Keratinocyte (primary cell): ENCODE data around the gene DPPA3. TPM values are rescaled to one million over a fixed set of nuclear protein-coding genes. Genes with fewer than 3 reads are reported as not detected.
"Not testable (repeated sequence)": the region's sequence is repeated elsewhere in the genome, so short reads cannot be mapped to it uniquely, and the experiment has no call there.

Experiments
- DNase-seq: peaks from one replicate; pipeline ENCODE4 v3.0.0-alpha.2; 2011; ENCODE audit warnings: low read depth, missing footprints, low spot score
- FAIRE-seq: peaks from 2 replicates; lab custom pipeline; 2011; peaks lifted over from hg19 to GRCh38; lab: Jason Lieb, UNC
- H2AFZ ChIP-seq: 2 replicates; pipeline ENCODE4 v1.6.0; 2012; ENCODE audit warnings: low read length, control low read depth, inconsistent platforms; ENCODE audit not compliant: control insufficient read depth
- H3K27ac ChIP-seq: 2 replicates; pipeline ENCODE4 v1.5.1; 2011; ENCODE audit warnings: low read length; ENCODE audit not compliant: control insufficient read depth, insufficient read depth
- H3K27me3 ChIP-seq: 3 replicates; pipeline ENCODE4 v1.6.0; 2011; ENCODE audit warnings: low read length; ENCODE audit not compliant: control insufficient read depth, insufficient read depth; ENCODE audit errors: extremely low read depth
- H3K36me3 ChIP-seq, 2 experiments: 2 replicates in 1 of 2; 3 replicates in 1 of 2; pipeline ENCODE4 v1.5.1; 2011; ENCODE audit warnings: low read length in 2 of 2, mild to moderate bottlenecking in 1 of 2; ENCODE audit not compliant: control insufficient read depth in 2 of 2, insufficient read depth in 2 of 2; ENCODE audit errors: extremely low read depth in 1 of 2
- H3K4me1 ChIP-seq: 3 replicates; pipeline ENCODE4 v1.5.1; 2011; ENCODE audit warnings: low read length; ENCODE audit not compliant: control insufficient read depth, insufficient read depth; ENCODE audit errors: extremely low read depth
- H3K4me2 ChIP-seq: 3 replicates; pipeline ENCODE4 v1.6.0; 2011; ENCODE audit warnings: low read depth, low read length; ENCODE audit not compliant: control insufficient read depth, insufficient read depth; ENCODE audit errors: extremely low read depth
- H3K4me3 ChIP-seq, 3 experiments: fragments of 200-600 bp in 1 of 3; sonication (generic) in 1 of 3; 2 replicates in 2 of 3; 3 replicates in 1 of 3; pipeline ENCODE4 v1.5.1; 2011 to 2016; ENCODE audit warnings: low read length in 3 of 3, mild to moderate bottlenecking in 3 of 3, control low read depth in 2 of 3, inconsistent platforms in 1 of 3, low read depth in 1 of 3, mixed read lengths in 1 of 3, mixed run types in 1 of 3, moderate library complexity in 1 of 3; ENCODE audit not compliant: control insufficient read depth in 2 of 3, insufficient read depth in 2 of 3; ENCODE audit errors: extremely low read depth in 1 of 3
- H3K79me2 ChIP-seq: 2 replicates; pipeline ENCODE4 v1.6.0; 2012; ENCODE audit warnings: low read length; ENCODE audit not compliant: control insufficient read depth, insufficient read depth
- H3K9ac ChIP-seq: 3 replicates; pipeline ENCODE4 v1.6.0; 2011; ENCODE audit warnings: low read length; ENCODE audit not compliant: control insufficient read depth, insufficient read depth; ENCODE audit errors: extremely low read depth
- H3K9me1 ChIP-seq: 3 replicates; pipeline ENCODE4 v1.6.0; 2011; ENCODE audit warnings: low read length; ENCODE audit not compliant: control insufficient read depth, insufficient read depth; ENCODE audit errors: extremely low read depth
- H3K9me3 ChIP-seq: 2 replicates; pipeline ENCODE4 v1.5.1; 2012; ENCODE audit warnings: low read depth, low read length; ENCODE audit not compliant: control insufficient read depth
- H4K20me1 ChIP-seq: 3 replicates; pipeline ENCODE4 v1.6.0; 2011; ENCODE audit warnings: low read length; ENCODE audit not compliant: control insufficient read depth, insufficient read depth; ENCODE audit errors: extremely low read depth
- EZH2 ChIP-seq: IDR thresholded peaks from one replicate; pipeline ENCODE4 v1.6.1; 2012; ENCODE audit warnings: inconsistent platforms, mild to moderate bottlenecking, low read length, moderate library complexity
- dilution Hi-C: fragments of 300-500 bp; cut with MboI; formaldehyde crosslinking; loops from one replicate; pipeline ENCODE4 v1.7.0; 2020; ENCODE audit warnings: low sequenced_read_pairs; ENCODE audit not compliant: extremely low pct_ligation_motif_present
- polyA plus RNA-seq, 5 experiments: library from polyadenylated mRNA; depleted of rRNA in 3 of 5; stranded (reverse) in 3 of 5; stranded (forward) in 1 of 5; unstranded in 1 of 5; fragments of >200 nt; gene quantifications; 1 replicate in 1 of 5; 2 replicates in 3 of 5; 3 replicates in 1 of 5; pipeline versions ENCODE4 v1.2.1 to v1.2.3, GENCODE V29; 2011 to 2012; ENCODE audit warnings: missing spikeins in 2 of 5, low read depth in 1 of 5, low replicate concordance in 1 of 5
- TF ChIP-seq, protein P1 (sequence below), 3 experiments: IDR thresholded peaks in 1 of 3; conservative IDR thresholded peaks in 1 of 3; optimal IDR thresholded peaks in 1 of 3; 2 replicates in 2 of 3; 3 replicates in 1 of 3; pipeline versions ENCODE3 to v1.5.1; 2011; ENCODE audit warnings: low read length in 3 of 3, mild to moderate bottlenecking in 3 of 3, moderate library complexity in 2 of 3, control low read depth in 1 of 3, inconsistent platforms in 1 of 3; ENCODE audit not compliant: insufficient read depth in 2 of 3; ENCODE audit errors: extremely low read depth in 1 of 3

The DPPA3 gene
- polyA plus RNA-seq, 1 donor (not counting 4 experiments of a cell fraction or from before 2014, with no cell fraction given), result not detected

DNA sequence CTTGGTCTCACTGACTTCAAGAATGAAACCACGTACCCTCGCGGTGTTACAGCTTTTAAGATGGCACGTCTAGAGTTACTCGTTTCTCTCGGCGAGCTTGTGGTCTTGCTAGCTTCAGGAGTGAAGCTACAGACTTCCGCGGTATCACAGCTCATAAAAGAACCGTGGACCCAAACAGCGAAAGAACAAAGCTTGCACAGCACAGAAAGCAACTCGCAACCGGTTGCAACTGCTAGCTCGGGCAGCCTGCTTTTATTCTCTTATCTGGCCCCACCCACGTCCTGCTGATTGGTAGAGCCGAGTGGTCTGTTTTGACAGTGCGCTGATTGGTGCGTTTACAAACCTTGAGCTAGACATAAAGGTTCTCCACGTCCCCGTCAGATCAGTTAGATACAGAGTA is 40.2 kb downstream of the DPPA3 start:
- no peak overlapping the region for H2AFZ ChIP-seq
- no peaks in the 10 kb centered on the region for H3K36me3 ChIP-seq
- FAIRE-seq (no peak), DNase-seq (no peak)
- TF ChIP-seq, protein P1, sequence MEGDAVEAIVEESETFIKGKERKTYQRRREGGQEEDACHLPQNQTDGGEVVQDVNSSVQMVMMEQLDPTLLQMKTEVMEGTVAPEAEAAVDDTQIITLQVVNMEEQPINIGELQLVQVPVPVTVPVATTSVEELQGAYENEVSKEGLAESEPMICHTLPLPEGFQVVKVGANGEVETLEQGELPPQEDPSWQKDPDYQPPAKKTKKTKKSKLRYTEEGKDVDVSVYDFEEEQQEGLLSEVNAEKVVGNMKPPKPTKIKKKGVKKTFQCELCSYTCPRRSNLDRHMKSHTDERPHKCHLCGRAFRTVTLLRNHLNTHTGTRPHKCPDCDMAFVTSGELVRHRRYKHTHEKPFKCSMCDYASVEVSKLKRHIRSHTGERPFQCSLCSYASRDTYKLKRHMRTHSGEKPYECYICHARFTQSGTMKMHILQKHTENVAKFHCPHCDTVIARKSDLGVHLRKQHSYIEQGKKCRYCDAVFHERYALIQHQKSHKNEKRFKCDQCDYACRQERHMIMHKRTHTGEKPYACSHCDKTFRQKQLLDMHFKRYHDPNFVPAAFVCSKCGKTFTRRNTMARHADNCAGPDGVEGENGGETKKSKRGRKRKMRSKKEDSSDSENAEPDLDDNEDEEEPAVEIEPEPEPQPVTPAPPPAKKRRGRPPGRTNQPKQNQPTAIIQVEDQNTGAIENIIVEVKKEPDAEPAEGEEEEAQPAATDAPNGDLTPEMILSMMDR (optimal IDR thresholded peaks at IDR 0.05 in 1 of 3, IDR thresholded peaks at IDR 0.05 in 1 of 3, conservative IDR thresholded peaks at IDR 0.05 in 1 of 3; ENCODE audit: extremely low read depth in 1 of 3, insufficient read depth in 2 of 3, low read length in 3 of 3), result no peak
- TF ChIP-seq EZH2, result no peak
- H3K9ac ChIP-seq, result no peak overlapping the region
- H3K27ac ChIP-seq, result no peak overlapping the region
- H3K4me1 ChIP-seq, result no peaks in the 10 kb centered on the region
- H4K20me1 ChIP-seq, result no peaks in the 10 kb centered on the region
- H3K27me3 ChIP-seq, result no peaks in the 10 kb centered on the region
- dilution Hi-C loops, result no loop called here
- no peak overlapping the region for H3K4me2 ChIP-seq
- H3K9me3 ChIP-seq, result no peaks in the 10 kb centered on the region
- no peaks in the 10 kb centered on the region for H3K9me1 ChIP-seq
- H3K79me2 ChIP-seq, result no peaks in the 10 kb centered on the region
- H3K4me3 ChIP-seq, result no peak overlapping the region

DNA sequence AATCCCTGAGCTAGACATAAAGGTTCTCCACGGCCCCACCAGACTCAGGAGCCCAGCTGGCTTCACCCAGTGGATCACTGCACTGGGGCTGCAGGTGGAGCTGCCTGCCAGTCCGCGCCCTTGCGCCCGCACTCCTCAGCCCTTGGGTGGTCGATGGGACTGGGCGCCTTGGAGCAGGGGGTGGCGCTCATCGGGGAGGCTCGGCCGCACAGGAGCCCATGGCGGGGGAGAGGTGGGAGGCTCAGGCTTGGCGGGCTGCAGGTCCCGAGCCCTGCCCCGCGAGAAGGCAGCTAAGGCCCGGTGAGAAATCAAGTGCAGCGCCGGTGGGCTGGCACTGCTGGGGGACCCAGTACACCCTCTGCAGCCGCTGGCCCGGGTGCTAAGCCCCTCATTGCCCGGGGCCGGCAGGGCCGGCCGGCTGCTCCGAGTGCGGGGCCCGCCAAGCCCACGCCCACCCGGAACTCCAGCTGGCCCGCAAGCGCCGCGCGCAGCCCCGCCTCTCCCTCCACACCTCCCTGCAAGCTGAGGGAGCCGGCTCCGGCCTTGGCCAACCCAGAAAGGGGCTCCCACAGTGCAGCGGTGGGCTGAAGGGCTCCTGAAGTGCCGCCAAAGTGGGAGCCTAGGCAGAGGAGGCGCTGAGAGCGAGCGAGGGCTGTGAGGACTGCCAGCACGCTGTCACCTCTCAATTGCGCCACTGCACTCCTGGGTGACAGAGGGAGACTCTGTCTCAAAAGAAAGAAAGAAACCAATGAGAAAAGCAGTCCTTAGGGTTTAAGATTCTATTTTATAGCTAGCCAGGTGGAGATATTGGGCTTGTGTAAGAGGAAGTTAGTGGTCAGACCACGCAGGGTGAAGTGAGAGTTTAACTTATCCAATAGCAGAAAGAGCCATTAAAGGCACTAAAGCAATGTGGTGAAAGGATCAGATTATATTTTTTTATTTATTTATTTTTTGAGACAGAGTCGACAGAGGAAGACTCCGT is 41.0 kb downstream of the DPPA3 start:
- H3K36me3 ChIP-seq, H3K4me2 ChIP-seq, dilution Hi-C loops, H3K27ac ChIP-seq, H3K9me1 ChIP-seq, H3K4me3 ChIP-seq, H3K9me3 ChIP-seq, H3K79me2 ChIP-seq, H2AFZ ChIP-seq, DNase-seq, H3K27me3 ChIP-seq, FAIRE-seq, H3K4me1 ChIP-seq, H3K9ac ChIP-seq, H4K20me1 ChIP-seq: not testable (repeated sequence)

DNA sequence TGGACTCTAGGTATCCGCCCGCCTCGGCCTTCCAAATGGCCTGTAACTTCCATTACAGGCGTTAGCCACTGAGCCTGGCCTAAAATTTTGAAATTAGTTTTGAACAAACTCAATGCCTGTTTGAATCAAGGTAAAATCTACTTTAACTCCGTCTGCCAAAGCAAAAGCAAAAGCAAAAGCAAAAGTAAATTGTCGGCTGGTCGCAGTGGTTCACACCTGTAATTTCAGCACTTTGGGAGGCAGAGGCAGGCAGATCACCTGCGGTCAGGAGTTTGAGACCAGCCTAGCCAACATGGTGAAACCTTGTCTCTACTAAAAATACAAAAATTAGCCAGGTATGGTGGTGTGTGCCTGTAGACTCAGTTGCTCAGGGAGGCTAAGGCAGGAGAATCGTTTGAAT is 44.4 kb downstream of the DPPA3 start:
- H3K9ac ChIP-seq, H3K79me2 ChIP-seq, H3K4me1 ChIP-seq, dilution Hi-C loops, DNase-seq, H3K36me3 ChIP-seq, FAIRE-seq, H3K27ac ChIP-seq, H3K27me3 ChIP-seq, H4K20me1 ChIP-seq, H2AFZ ChIP-seq, H3K4me2 ChIP-seq, H3K9me1 ChIP-seq, H3K9me3 ChIP-seq, H3K4me3 ChIP-seq: not testable (repeated sequence)
